Retina (tissue), 1 donor: ENCODE measurements around the gene ARL4D.
"Not testable (repeated sequence)": the region's sequence is repeated elsewhere in the genome, so short reads cannot be mapped to it uniquely, and the experiment has no call there.

Experiments
- DNase-seq: peaks from one replicate; pipeline ENCODE4 v3.0.0-alpha.2; 2016

The ARL4D gene

GRCh38 chr17:43371227-43371821, 27.5 kb upstream of the ARL4D start:
- DNase-seq, result no peak

DNA sequence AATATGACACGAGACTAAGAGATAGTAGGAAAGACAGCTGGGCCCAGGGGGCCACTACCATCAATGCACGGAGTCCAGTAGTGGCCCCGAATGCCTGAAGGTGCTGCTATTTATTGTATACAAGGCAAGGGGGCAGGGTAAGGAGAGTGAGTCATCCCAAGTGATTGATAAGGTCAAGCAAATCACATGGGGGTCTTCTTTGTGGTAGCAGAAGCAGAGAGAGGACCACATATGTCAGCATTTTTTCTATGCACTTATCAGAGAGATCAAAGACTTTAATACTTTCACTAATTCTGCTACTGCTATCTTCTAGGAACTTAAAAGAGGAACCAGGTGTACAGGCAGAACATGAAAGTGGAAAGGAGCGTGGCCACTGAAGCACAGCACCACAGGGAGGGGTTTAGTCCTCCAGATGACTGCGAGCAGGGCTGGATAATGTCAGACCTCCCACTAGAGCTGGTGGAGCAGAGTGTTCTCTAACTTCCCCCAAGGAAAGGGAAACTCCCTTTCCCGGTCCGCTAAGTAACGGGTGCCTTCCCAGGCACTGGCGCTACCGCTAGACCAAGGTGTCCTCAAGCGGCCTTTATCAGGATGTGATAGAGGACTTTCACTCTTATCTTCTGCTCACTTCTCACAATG, 26.4 kb upstream of the ARL4D start:
- no peak for DNase-seq

DNA sequence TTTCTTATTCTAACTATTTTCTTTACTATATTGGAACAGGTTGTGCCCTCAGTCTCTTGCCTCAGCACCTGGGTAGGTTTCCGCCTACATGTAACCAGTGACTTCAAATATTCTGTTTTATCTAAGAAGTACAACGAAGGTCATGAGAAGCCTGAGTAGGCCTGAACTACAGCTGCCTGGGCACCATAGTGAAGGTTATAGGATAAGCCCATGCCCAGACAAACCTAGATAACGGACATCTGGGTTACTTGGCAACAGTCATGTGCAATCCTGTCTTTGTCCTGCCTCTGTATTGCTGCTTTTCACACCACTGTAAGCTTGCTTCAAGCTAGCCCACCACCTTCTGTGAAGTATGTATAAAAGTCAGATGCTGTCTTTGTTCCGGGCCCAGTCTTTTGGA, 25.4 kb upstream of the ARL4D start:
- DNase-seq, result no peak

DNA sequence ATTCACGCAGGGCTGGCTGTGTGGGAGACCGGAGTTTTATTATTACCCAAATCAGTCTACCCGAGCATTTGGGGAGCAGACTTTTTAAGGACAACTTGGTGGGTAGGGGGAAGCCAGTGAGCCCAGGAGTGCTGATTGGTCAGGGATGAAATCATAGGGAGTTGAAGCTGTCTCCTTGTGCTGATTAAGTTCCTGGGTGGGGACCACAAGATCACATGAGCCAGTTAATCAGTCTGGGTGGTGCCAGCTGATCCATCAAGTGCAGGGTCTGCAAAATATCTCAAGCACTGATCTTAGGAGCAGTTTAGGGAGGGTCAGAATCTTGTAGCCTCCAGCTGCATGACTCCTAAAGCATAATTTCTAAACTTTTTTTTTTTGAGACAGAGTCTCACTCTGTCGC, 22.9 kb upstream of the ARL4D start:
- not testable (repeated sequence) for DNase-seq

DNA sequence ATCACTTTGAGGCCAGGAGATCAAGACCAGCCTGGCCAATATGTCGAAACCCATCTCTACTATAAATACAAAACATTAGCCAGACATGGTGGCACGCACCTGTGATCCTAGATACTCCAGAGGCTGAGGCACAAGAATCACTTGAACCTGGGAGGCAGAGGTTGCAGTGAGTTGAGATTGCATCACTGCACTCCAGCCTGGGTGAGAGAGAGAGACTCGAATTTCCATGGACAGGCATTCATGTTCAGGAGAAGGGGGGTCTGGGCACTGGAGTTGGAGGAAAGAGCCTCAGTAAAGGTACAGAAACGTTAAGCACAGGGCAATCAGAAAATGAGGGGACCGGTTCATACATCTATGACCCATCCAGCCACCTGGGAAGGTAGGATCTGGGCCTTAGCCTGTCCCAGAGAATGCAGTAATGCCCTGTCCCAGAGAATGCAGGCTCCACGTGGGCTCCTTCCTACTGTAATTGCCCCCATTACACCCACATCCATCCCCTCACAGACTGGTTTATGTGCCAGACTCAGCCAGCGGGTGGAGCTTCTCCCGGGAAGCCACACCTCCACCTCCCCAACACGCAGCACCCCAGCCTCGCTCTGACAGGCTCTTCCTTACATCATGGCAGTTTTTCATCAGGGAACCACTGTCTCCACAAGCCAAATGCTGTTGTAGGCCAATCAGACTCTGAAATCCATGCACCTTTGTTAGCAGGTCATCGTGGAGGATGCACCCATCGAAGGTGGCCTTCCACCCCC, 21.6 kb upstream of the ARL4D start:
- DNase-seq, result no peak

DNA sequence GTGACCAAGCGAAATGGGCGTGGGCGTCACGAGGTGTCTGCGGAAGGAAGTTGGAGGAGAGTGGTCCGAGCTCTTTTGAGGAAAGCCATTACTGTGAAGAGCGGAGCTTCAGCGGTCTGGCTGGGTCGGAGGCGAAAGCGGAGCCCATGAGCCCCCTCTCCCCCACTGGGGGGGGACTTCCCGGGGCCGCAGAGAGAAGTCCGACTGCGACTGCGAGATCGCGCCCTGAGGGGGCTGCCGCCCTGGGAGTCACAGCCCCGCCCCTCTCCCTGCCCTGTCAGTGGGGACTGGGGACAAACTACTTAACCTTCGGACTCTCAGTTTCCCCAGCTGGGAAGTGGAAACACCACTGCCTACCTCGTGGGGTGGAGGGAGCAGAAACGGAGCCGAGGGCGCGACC, 20.0 kb upstream of the ARL4D start:
- no peak for DNase-seq

GRCh38 chr17:43380307-43380706, 18.5 kb upstream of the ARL4D start:
- DNase-seq, result no peak

GRCh38 chr17:43381204-43381603, 17.6 kb upstream of the ARL4D start:
- DNase-seq, result no peak

DNA sequence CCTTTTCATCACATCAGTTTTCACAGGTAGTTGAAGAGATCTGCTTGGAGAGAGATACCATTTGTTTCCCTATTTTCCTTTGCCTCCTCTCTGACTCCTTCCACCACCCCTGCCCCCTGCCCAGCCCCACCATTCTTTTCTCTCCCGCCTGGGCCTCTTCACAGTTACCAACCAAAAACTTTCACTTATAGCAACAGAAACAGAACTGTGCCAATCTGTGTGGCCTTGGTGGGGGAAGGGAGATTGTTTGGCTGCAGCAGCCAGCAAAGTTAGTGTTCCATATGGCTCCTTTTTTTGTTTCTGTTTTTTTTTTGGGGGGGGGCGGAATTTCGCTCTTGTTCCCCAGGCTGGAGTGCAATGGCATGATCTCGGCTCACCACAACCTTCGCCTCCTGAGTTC, 17.2 kb upstream of the ARL4D start:
- DNase-seq, result no peak

DNA sequence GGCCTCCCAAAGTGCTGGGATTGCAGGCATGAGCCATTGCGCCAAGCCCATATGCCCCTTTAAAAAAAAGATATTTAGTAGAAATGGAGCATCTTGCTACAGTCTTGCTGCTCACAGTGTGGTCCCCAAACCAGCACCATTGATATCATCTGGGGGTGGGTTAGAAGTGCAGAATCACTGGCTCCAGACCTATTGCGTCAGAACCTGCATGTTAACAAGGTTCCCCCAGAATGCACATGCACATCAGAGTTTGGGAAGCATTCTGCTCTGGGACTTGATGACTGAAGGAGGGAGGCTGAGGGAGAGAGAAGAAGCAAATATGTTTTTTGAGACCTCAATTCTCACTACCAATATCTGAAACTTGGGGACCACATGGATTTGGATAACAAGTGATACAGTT, 16.0 kb upstream of the ARL4D start:
- no peak for DNase-seq

- DNase-seq, result no peak
Measured at GRCh38 chr17:43383372-43383771, 15.4 kb upstream of the ARL4D start.

GRCh38 chr17:43383826-43384475, 14.8 kb upstream of the ARL4D start:
- no peak for DNase-seq

- no peak for DNase-seq
Measured at GRCh38 chr17:43384476-43384862, 14.3 kb upstream of the ARL4D start.

GRCh38 chr17:43385046-43385831, 13.6 kb upstream of the ARL4D start:
- DNase-seq, result no peak

DNA sequence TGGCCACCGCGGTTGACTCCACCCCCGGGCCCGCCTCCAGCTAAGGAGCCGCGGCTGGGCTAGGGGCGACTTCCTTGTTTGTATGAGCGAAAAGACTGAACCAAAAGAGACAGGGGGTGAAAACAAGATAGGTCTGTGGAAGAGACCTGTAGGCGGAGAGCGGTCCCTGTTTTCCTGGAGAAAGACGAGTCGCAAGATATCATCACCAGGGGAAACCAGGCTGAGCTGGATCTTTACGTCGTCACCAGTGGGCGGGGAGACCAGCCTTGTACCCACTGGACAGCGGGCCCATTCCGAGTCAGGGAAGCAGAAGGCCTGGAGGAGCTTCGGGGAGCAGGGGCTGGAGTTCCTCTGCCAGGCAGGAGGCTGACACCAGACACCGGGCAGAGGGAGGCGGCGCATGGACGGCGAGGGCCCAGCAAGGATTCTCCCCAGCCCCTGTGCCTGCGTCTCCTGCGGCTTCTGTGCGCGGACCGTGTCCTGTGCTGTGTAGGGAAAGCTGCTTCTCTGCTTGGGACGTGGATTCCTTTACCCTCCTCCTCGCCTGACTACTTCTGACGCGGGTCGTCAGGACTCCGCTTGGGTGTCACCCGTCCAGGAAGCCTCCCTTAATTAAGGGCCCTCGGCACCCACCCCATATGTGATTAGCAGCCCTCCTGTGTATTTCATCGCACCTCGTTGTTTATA, 10.3 kb upstream of the ARL4D start:
- DNase-seq, result peak; percentile 97

DNA sequence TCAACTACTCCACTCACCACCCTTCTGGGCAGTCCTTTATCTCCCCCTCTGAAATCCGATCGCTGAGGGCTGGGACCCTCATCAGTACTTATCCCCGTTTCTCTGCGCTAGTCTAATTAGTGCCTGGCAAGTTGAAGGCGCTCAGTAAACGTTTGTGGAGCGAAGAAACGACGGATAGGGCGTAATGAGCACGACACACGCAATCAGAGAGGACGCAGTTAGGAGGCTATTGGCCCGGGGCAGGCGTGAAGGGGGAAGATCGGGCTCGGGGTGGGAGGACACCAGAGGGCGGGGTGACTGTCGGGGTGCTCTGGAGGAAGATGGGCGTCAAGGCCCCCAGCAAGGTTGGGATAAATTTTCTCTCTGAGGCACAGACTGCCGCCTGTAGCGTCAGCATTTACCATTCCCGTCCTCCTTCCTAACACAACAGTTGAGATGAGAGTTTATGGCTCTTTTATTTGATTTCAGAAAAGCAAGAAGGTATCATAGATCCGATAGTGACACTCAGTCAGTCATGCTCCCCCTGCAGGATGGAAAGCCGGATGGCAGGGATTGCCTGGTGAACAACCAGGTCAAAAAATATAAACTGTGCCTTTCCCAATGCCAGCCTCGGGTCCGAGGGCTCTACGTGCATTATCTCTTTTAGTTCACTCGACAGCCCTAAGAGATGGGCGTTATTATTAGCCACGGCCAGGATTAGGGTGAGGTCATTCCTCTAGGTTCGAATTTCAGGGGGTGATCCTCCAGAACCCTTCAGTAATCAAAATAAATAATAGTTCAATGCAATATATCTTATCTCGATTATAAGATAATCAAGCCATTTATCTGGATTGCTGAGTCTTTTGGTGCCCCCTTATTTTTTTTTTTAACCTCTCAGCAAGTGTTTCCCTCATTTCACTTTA, 9.5 kb upstream of the ARL4D start:
- DNase-seq, result peak; percentile 85

- no peak for DNase-seq
Measured at GRCh38 chr17:43392397-43392796, 6.4 kb upstream of the ARL4D start.

DNA sequence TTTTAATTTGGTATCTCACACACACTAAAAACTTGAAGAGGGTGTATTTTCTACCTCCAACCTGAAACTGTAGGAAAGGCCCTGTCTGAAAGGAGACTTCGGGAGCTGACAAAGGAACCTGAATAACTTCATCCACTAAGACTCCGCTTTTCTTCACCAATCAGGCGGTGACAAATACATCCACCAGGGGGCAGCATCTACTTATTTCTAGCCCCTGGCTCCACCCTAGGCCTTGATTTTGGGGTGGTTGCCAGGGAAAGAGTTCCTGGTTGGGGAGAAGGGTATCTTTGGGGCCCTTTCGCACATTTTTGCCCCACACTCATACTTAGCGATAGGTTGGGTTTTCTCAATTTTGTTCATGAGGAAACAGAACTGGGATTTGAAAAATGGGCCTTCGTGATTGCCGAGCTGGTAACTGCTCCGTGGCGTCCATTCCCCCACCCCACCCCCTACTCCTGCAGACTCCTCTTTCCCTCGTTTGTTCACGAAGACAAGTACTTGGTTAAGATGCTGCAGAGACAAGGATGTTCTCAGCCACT, 4.8 kb upstream of the ARL4D start:
- peak; percentile 91 for DNase-seq

DNA sequence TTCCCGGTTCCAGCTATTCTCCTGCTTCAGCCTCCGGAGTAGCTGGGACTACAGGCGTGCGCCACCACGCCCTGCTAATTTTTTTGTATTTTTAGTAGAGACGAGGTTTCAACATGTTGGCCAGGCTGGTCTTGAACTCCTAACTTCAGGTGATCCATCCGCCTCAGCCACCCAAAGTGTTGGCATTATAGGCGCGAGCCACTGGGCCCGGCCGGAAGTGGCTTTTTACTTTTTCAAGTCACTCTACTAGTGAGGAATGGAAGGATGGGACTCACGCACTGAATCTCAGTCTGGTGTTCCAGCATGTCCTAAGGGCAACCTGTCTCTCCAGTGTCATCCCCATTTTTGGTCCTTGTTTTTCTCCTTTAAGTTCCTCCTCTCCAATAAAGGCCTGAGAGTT, 4.1 kb upstream of the ARL4D start:
- not testable (repeated sequence) for DNase-seq

DNA sequence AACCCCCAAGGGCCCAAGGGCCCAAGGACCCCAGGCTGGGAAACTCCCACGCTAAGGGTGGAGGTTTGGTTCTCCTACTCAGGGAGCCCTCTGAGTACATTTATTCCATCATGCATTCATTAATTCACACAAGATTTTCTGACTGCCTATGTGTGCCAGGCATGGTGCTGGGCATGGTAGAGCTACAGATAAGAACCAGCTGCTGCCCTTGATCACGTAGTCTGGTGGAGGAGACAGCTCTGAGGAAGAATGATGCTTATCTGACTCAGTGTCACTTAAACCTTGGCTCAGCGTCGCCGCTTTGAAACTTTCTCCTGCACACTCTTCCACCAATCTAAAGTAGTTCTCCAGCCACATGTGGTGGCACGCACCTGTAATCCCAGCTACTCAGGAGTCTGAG, 3.6 kb upstream of the ARL4D start:
- no peak for DNase-seq

GRCh38 chr17:43396491-43397060, 2.2 kb upstream of the ARL4D start:
- no peak for DNase-seq
